ENCODE results near the gene TMEM120B.
A peak's percentile ranks its signal among the peaks of the same experiment; 100 is the strongest.

Gene TMEM120B

GRCh38 chr12:121806009-121806545, 93.5 kb downstream of the TMEM120B start:
- DNase-seq = no peak

- no peak for DNase-seq
Observed at GRCh38 chr12:121806546-121807423, 94.2 kb downstream of the TMEM120B start.

- no peak for DNase-seq
Observed at GRCh38 chr12:121807642-121808347, 95.2 kb downstream of the TMEM120B start.

- DNase-seq = no peak
Observed at GRCh38 chr12:121808623-121809022, 96.1 kb downstream of the TMEM120B start.

GRCh38 chr12:121809712-121810116, 97.2 kb downstream of the TMEM120B start:
- no peak for DNase-seq

DNA sequence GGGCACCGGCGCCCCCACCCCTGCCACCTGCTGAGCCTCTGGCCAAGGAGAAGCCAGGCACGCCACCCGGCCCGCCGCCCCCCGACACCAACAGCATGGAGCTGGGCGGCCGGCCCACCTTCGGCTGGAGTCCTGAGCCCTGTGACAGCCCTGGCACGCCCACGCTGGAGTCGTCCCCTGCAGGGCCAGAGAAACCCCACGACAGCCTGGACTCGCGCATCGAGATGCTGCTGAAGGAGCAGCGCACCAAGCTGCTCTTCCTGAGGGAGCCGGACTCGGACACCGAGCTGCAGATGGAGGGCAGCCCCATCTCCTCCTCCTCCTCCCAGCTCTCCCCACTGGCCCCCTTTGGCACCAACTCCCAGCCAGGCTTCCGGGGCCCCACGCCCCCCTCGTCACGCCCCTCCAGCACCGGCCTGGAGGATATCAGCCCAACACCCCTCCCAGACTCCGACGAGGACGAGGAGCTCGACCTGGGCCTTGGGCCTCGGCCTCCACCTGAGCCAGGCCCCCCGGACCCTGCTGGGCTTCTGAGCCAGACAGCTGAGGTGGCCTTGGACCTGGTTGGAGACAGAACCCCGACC, 97.8 kb downstream of the TMEM120B start:
- DNase-seq = no peak

GRCh38 chr12:121810833-121811433, 98.4 kb downstream of the TMEM120B start:
- DNase-seq = no peak

GRCh38 chr12:121811434-121812319, 99.1 kb downstream of the TMEM120B start:
- DNase-seq = peak; percentile 56

- peak; percentile 52 for DNase-seq
Observed at GRCh38 chr12:121812320-121812871, 99.8 kb downstream of the TMEM120B start.

- peak; percentile 62 for DNase-seq
Observed at GRCh38 chr12:121812921-121813896, 100.7 kb downstream of the TMEM120B start.

DNA sequence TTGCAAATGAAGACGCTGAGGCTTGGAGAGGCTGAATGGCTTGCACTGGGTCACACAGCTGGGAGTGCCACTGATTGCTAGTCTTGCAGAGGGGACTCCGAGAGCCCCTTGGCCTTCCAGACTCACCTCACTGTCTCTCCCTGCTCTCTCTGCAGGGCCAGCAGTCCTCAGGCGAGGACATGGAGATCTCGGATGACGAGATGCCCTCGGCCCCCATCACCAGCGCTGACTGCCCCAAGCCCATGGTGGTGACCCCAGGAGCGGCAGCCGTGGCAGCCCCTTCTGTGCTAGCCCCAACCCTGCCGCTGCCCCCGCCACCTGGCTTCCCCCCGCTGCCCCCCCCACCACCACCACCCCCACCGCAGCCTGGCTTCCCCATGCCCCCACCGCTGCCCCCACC, 101.4 kb downstream of the TMEM120B start:
- no peak for DNase-seq

DNA sequence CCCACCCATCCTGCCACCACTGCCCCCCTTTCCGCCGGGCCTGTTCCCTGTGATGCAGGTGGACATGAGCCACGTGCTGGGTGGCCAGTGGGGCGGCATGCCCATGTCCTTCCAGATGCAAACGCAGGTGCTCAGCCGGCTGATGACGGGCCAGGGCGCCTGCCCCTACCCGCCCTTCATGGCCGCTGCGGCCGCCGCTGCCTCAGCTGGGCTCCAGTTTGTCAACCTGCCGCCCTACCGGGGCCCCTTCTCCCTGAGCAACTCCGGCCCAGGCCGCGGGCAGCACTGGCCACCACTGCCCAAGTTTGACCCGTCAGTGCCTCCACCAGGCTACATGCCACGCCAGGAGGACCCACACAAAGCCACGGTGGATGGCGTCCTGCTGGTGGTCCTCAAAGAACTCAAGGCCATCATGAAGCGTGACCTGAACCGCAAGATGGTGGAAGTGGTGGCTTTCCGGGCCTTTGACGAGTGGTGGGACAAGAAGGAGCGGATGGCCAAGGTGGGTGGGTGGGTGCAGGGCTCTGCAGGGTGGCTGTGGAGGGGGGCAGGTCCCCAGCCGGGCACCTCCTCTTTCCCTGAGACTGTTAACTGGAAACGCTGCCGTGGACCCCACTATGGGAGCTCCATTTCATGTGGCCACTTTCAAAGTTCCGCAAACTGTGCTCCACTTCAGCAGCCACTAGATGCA, 102.0 kb downstream of the TMEM120B start:
- DNase-seq = no peak

- DNase-seq = no peak
Observed at GRCh38 chr12:121815263-121815662, 102.7 kb downstream of the TMEM120B start.

DNA sequence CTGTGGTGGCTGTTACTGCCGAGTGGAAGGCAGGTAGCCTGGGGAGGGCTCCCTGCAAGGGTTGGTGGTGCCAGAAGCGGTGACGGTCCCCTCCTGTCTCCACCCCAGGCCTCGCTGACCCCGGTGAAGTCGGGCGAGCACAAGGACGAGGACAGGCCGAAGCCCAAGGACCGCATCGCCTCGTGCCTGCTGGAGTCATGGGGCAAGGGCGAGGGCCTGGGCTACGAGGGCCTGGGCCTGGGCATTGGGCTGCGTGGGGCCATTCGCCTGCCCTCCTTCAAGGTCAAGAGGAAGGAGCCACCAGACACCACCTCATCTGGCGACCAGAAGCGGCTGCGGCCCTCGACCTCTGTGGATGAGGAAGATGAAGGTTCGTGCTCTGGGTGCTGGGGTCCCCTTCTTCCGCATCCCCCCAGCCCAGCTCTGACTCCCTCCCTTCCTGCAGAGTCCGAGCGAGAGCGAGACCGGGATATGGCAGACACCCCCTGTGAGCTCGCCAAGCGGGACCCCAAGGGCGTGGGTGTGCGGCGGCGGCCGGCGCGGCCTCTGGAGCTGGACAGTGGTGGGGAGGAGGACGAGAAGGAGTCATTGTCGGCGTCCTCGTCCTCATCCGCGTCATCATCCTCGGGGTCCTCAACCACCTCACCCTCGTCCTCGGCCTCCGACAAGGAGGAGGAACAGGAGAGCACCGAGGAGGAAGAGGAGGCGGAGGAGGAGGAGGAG, 104.5 kb downstream of the TMEM120B start:
- no peak for DNase-seq

- DNase-seq = no peak
Observed at GRCh38 chr12:121817648-121818043, 105.1 kb downstream of the TMEM120B start.

DNA sequence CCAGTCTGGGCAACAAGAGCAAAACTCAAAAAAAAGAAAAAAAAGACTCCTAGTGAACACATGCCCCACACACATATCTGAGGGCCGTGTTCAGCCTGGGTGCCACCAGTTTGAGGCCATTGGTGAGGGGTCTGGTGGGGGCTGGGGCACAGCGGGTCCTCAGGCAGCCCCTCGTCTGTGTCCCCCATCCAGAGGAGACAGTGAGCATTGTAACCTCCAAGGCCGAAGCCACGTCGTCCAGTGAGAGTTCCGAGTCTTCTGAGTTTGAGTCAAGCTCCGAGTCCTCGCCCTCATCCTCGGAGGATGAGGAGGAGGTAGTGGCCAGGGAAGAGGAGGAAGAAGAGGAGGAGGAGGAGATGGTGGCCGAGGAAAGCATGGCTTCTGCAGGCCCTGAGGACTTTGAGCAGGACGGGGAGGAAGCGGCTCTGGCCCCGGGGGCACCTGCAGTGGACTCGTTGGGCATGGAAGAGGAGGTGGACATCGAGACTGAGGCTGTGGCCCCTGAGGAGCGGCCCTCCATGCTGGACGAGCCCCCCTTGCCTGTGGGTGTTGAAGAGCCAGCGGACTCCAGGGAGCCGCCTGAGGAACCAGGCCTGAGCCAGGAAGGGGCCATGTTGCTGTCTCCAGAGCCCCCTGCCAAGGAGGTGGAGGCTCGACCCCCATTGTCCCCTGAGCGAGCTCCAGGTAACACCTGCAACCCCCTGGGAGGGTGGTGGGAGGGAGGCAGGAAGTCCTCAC, 106.8 kb downstream of the TMEM120B start:
- no peak for DNase-seq

GRCh38 chr12:121820056-121820455, 107.5 kb downstream of the TMEM120B start:
- no peak for DNase-seq

DNA sequence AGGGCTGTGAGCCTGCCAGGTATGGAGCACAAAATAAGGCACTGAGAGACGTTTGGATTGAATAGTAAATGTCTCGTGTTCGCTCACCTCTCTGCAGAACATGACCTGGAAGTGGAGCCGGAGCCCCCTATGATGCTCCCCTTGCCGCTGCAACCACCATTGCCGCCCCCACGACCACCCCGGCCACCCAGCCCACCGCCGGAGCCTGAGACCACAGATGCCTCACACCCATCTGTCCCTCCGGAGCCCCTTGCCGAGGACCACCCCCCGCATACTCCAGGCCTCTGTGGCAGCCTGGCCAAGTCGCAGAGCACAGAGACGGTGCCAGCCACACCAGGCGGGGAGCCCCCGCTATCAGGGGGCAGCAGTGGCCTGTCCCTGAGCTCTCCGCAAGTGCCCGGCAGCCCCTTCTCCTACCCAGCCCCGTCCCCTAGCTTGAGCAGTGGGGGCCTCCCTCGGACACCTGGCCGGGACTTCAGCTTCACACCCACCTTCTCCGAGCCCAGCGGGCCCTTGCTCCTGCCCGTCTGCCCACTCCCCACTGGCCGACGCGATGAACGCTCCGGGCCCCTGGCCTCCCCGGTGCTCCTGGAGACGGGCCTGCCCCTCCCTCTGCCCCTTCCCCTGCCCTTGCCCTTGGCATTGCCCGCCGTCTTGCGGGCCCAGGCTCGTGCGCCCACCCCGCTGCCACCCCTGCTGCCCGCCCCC, 110.0 kb downstream of the TMEM120B start:
- DNase-seq = no peak
